GM12891 (cell line): Measurements from ENCODE around the gene RSPH9.

Source experiments
- PAX5 ChIP-seq: IDR thresholded peaks from 2 replicates; pipeline ENCODE4 v1.6.1; 2011; ENCODE audit warnings: low read length, moderate library complexity, mild to moderate bottlenecking; ENCODE audit not compliant: insufficient read depth, severe bottlenecking
- POLR2A ChIP-seq: IDR thresholded peaks from 2 replicates; pipeline ENCODE4 v1.6.1; 2011; ENCODE audit warnings: low read depth, low read length, control low read depth
- POLR2AphosphoS5 ChIP-seq: IDR thresholded peaks from 2 replicates; pipeline ENCODE4 v1.6.1; 2011; ENCODE audit warnings: low read depth, low read length, control low read depth

DNA sequence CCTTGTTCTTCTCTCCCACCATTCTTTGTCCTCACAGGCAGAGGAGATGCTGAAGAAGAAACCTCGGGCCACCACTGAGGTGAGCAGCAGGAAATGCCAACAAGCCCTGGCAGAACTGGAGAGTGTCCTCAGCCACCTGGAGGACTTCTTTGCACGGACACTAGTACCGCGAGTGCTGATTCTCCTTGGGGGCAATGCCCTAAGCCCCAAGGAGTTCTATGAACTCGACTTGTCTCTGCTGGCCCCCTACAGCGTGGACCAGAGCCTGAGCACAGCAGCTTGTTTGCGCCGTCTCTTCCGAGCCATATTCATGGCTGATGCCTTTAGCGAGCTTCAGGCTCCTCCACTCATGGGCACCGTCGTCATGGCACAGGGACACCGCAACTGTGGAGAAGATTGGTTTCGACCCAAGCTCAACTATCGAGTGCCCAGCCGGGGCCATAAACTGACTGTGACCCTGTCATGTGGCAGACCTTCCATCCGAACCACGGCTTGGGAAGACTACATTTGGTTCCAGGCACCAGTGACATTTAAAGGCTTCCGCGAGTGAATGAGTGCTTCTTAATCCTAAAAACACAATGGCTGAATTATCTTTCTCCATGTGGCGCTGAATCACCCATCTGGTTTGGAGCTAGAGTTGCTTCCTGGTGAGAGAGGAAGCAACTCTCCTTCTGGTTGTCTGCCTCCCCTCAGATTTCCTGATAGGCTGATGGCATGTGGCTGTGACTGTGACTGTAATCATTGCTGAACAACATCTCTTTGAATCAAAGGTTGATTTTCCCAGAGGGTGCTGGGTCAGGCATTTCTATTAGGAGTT is 4.6 kb upstream of the RSPH9 start:
- TF ChIP-seq POLR2A (no peak), POLR2AphosphoS5 (no peak), PAX5 (no peak)
